ENCODE measurements around the gene UAP1.
A peak's percentile ranks its signal among the peaks of the same experiment; 100 is the strongest.

Gene UAP1

DNA sequence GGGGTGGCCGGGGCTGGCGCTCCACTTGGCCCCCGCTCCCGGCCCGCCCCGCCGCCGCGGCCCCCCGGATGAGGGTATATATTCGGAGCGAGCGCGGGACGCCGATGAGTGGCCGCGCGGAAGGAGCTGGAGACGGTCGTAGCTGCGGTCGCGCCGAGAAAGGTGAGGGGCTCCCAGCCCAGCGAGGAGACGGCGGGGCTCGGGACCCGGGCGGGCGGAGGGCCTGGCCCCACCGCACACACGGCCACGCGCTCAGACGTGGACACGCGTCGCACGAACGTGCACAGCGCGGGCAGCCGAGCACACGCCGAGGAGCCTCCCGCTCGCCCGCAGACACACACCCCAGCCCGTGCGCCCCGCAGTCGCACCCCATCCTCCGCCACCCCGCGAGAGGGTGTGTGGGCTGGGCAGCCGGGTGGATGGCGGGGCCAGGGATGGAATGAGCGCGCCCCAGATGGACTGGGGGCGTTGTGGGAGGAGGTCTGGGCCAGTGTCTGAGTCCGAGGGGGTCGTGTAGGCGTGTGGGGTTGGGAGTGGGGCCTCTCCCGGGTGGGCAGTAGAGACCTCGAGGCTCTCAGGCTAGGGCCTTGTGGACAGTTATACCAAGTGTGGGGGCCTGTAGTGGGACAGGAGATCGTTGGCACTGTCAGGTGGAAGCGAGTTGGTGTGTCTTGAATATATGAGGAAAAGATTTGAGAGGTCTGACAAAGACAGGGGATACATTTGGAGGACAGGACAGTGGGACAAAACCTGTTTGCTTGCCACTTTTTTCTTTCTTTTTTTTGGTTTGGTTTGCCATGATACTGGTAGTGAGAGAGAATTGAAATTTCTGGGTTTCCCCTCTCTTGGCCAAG is at the start of gene UAP1:
TSS of gene UAP1 (plus strand) at position 107 of the 854 bp plus-strand sequence. CDS start 4,347 bp downstream, outside the sequence.
- DNase-seq = peak; percentile 65

DNA sequence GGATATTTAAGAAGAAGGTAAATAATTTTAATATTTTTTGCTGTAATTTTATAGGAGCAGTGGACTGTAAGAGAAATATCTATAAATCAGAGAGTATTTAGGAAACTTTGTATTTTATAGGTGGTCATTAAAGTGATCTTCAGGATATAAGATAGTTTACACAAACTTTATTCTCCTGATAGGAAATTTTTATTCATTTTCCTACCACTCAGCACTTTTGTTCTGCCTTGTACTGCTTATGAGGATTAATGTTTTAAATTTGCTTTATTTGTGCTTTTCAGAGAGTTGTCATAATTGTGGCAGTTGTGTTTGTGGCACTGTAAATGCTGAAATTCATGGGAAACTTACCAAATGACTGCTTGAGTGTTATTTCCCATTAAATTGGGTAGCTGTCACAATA is 34.2 kb upstream of the UAP1 start:
- no peak for DNase-seq

DNA sequence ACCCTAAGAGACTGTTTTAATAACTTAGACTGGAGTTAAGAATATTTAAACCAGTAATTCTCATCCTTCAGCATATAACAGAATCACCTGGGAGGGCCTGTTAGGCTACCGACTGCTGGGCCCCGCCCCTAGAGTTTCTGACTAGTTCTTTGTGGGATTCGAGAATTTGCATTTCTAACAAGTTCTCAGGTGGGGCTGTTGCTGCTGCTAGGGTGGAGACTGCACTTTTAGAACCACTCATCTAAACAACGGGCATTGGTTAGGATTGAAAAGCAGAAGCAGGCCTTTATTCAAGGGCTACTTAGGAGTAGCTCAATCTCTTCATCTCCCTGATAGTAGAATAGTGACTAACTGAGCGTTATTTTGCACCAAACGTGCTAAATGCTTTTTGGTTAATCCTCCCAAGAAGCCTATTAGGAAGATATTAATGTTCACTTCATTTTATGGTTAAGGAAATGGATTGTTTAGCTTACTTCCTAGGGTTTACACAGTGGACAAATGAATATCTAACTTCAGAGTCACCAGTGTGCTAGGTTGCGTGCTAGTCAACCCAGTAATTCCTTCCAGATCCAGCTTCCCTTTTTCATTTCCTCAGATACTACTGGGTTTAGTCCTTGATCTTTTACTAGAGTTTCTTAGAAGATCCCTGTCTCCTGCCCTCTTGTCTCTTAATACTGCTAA is 31.1 kb upstream of the UAP1 start:
- DNase-seq = no peak

DNA sequence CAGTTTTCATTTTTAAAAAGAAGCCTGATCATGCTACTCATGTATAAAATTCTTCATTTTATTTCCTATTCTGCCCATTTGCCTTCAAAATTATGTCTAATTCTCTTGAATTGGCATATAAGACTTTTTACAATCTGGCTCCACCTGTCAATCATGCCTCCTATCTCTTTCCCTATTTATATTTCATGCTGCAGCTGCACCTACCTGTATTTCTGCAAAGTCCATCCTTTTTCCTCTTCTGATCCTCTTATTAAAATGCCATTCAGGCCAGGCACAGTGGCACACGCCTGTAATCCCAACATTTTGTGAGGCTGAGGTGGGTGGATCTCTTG is 30.6 kb upstream of the UAP1 start:
- DNase-seq = no peak

DNA sequence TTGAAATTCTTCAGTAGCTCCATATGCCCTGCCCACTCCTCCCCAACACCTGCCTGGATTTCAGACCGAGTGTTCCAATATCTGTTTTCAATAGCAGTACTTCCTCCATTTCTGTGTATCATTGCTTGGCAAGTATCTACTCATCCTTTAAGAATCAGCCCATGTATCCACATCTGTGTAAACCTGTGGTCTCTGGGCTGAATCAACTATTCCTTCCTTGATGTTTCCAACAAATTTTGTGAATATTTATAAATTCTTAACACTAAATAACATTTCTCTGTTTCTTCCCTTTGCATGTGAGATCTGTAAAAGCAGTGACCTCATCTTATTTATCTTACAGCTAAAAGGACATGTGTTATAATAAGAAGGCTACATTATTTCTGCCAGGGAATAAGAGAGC is 26.0 kb upstream of the UAP1 start:
- DNase-seq = no peak

DNA sequence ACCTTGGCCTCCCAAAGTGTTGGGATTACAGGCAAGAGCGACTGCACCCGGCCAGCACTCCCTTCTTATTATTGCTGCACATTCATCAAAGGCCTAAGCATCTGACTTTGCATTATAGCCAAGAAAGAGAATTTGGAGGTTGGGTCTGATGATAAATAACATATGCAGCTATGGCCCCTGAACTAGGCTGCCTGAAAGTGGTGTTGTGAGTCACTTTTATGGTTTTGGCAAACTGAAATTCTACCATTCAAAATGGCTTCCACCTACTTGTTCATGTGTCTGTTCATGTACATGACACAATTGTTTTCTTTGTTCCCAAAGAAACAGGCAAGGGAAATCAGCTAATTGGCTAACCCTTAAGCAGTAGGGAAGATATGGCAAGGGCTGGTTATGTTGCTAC is 25.0 kb upstream of the UAP1 start:
- DNase-seq = no peak

DNA sequence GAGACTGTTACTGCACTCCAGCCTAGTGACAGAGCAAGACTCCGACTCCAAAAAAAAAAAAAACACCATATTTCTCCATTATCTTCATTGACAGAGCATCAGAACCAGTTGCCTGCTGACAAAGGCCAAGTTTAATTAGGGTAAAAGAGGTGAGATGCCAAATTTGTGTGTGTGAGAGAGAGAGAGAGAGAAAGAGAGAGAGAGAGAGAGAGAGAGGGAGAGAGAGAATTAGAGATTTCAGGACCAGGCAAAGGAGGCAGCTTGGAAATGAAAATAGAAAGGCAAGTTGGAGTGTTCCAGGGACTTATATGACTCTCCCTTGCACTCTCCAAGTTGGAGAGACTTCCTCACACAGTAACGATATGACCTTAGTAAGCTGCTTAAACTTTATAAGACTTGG is 24.3 kb upstream of the UAP1 start:
- no peak for DNase-seq

DNA sequence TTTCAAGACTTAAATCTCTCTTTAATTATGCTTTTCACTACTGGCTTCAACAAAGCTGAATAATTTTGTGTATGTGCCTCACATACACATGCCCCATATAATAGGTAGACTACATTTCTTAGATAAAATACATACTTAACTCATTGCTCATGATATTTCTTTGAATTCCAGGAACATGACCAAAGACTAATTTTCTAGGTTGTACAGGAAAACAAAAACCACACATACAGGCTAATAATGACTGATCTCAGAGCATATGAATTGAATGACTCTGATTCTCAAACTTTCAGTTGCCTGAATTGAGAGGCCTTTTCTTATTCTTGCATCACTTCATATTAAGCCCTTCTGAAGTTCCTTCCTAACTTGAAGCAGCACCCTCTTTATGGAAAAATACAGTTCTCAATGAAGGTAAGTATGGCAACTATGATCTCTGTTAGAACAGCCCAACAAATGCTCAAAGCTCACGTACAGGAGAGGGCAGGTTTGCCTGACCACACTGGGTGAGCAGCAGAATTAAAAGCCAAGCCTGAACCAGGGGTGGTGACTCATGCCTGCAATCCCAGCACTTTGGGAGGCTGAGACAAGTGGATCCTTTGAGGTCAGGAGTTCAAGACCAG is 22.6 kb upstream of the UAP1 start:
- no peak for DNase-seq

DNA sequence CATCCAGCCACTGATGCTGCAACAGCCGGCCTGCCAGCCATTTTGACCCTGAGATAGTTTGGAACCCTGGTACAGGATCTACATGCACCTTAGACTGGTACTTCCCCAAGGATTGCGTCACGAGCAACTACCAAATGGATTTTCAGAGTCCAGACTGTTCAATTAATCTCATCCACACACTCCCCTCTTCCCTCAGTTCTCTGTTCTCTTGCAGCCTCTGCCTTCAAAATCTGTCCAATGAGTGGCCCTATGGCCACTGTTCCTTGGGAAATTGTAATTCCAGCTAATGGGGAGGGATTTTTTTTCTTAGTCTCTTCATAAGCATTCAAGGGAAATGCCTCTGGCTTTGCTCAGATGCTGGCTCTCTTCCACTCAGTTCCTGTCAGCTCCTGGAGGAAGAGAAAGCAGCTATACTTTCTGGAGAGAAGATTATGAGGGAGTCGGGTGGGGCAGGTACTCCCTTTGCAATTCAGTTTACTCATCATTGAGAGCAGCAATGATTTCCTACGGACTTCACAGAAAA is 19.8 kb upstream of the UAP1 start:
- peak; percentile 83 for DNase-seq

DNA sequence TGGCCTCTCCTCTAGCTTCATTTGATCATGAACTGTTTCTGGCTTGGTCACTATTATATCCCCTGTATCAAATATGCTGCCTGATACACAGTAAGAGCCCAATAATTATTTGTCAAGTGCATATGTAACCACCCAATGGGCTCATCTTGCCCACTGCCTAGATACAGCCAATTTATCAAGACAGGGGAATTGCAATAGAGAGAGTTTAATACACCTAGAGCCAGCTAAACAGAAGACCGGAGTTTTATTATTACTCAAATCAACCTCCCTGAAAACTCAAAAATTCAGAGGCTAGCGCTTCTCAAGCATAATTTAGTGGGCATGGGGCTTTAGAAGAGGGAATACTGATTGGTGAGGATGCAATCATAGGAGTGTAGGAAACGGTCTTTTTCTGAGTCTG is 18.3 kb upstream of the UAP1 start:
- DNase-seq = no peak

DNA sequence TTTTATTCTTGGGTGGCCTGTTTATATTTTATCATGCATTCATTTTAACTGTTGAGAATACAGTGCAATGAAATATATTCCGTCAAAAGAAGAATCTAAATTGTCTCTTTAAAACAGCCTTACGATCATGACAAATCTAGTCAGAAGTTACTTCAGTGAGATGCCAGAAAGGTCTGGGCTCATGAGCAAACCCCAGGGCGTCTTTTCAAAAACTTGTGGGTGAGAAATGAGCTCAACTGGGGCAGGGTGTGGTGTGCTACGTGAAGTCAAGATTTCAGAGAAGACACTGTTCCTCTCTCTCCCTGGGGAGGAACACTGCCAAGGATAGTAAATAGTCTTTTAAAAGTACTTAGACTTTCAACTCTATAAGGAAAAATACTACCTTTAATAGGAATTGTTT is 13.4 kb upstream of the UAP1 start:
- peak; percentile 30 for DNase-seq

DNA sequence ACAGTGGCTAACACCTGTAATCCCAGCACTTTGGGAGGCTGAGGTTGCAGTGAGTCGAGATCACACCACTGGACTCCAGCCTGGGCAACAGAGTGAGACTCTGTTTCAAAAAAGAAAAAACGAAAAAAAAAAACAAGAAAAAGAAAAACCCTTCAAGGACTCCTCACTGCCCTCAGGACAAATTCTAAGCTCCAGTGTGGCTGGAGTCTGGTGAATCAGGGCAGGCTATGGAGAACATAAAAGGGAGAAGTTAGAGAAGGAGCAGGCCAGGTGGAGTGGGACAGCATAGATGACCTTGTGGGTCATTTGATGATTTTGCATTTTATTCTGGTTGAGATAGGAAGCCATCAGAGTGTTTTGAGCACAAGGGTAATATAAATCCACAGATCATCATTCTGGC is 12.5 kb upstream of the UAP1 start:
- DNase-seq = no peak

DNA sequence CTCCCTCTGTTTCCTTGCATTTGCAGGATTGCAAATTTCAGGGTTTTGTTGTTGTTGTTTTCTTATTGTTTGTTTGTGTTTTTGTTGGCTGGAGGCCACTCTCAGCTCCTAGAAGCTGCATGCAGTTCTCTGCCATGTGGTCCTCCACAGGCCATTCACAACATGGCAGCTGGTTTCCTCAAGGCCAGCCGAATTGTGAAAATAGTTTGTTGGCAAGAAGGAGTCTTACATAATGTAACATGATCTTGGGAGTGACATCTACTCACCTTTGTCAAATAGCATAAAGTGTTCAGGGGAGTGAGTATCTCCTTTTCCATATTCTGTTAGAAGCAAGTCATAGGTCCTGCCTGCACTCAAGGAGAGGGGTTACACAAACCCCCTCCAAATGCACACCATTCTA is 10.6 kb upstream of the UAP1 start:
- DNase-seq = no peak

DNA sequence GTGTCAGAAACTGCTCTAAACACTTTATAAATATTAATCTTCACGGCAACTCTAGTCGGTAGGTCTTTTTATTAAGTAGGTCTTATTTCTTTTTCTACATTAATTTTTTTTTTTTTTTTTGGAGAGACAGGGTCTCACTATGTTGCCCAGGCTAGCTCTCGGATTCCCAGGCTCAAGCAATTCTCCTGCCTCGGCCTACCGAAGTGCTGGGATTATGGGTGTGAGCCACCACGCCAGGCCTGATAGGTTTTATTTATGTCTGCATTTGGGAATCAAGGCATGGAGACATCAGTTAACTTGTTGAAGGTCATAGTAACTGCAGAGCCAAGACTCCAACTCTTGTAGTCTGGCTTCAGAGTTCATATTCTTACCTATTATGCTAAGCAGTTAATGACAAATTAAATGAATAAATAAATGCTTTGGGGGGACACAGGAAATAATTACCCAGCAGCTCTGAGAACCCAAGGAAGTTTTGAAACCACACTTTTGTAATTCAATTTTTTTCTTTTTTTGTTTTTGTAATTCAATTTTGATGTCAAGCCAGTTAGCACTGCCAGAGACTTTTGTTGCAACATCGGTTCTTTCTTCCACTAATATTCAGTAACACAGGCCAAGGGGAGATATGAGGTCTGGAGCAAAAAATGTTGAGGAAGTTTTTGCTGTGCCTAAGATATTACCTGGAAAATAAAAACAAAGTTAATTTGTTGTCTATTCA is 9.4 kb upstream of the UAP1 start:
- no peak for DNase-seq

DNA sequence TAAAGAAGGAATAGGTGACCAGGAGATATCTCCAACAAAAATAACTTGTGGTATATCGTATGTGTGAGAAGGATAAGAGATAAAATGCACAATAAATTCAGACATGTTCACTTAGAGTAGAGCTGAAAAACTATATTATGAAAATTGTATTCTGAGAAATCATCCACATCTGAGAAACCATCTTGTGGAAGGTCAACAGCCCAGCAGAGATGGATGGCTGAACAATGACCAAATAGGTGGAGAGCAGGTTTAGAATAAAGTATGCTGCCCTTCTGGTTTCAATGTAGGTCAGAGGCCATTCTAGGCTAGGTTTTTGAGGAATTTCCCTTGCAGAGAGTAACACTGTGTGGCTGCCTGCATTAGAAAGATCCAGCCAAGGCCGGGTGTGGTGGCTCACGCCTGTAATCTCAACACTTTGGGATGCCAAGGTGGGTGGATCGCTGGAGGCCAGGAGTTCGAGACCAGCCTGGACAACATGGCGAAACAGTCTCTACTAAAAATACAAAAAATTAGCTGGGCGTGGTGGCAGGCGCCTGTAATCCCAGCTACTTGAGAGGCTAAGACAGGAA is 8.8 kb upstream of the UAP1 start:
- no peak for DNase-seq

DNA sequence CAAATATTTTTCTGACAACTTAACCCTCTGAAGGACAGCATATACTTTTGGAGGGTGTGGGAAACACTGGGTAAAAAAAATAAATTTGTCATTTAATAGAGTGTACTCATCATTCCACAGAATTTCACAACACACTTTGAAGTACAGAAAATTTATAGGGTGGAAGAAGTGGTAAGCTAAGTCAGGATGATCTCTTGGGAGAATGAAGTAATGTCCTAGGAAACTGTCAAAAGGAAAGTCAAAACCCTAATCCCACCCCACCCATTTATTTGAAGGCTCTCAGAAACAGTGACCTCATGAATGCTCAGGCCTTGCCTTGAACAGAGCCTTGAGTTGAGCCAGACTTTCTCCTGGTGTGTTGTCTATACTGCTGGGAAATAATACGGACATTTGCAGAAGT is 7.3 kb upstream of the UAP1 start:
- no peak for DNase-seq

DNA sequence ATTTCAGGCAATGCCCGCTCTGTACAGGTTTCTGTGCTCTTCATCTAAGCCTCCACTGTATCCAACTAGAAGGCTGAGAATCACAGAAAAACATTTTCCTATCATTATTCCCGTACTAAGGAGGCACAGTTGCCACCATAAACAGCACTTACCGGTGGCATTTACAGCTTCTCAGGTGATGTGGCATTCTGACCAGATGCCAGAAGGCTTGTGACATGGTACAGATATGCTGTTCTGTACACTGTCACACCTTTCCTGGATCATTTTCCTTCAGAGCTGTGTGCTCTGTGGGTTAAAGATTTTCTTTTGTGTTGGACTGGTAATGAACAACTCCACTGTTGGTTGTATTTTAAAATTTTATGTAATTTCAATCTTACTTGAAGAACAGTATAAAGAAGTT is 4.0 kb upstream of the UAP1 start:
- no peak for DNase-seq

DNA sequence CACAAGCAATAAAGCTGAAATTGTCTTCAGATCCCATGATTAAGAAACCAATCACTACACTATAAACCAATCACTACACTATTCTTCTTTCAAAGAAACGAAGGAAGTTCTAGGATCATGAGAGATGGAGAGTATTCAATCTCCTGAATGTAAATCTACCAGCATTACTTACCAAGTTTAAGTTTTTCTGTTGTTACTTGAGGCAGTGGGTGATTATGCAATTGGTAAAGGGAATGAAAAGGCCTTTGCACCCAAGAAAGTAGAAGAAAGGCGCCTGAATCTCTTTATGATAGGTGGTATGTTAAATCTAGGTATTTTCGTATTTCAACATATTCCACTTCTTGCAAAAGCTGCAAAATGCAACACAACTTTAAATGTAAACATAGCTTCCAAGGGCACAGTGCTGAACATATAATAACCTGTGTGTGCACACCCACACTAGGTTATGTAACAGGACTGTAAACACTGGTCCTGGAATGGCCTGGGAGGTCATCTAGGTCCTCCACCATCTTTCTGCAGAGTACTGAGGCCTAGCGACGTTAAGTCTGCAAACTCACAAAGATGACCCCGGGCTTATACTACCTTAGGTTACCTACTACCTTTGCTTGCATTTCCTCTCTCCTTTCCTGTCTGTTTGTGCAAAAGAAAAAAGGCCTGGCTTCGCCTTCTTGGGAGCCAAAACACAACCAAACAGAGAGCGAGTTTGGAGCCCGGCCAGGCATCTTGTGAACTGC is 1.1 kb upstream of the UAP1 start:
- DNase-seq = no peak

DNA sequence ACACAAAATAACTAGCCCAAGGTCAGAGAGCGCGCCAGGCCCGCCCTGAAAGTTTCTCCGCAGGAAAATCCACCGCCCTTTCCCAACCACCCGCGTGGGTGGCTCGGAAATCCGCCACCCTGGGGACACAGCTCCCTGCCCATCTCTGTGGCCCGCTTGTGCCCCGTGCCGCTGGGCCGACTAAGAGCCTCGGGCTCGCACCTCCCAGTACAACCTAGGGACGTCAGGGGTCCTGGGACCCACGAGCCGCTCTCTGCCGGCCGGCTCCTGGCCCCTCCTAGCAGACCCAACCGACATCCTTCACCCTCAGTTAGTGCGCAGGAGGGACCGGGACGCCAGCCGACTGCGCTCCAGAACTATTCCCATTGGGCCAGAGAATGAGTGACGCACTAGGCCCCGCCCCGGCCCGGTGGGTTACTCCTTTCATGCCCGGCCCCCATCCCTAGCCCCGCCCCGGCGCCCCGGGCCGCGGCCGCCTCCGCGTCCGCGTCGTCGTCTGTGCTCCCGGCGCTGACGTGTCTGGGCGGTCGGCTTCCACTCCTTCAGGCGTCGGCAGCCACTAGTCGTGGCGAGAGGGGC is 396 bp upstream of the UAP1 start:
- peak; percentile 99 for DNase-seq

DNA sequence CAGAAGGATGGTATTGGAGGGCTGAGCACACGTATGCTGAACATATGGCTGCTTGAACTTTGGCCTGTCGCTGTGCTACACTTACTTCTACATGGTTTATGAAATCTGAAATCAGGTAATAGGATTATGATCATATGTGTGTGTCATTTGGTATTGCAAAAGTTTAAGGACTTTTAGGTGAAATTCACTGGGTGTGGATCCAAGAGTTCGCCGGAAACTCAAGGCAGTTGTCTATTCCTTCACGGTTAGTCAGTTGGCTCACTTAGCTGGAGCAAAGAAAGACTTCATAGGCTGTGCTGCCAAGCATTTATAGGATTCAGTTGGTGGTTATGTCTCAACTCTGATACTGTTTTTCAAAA is 927 bp downstream of the UAP1 start:
- peak; percentile 32 for DNase-seq

DNA sequence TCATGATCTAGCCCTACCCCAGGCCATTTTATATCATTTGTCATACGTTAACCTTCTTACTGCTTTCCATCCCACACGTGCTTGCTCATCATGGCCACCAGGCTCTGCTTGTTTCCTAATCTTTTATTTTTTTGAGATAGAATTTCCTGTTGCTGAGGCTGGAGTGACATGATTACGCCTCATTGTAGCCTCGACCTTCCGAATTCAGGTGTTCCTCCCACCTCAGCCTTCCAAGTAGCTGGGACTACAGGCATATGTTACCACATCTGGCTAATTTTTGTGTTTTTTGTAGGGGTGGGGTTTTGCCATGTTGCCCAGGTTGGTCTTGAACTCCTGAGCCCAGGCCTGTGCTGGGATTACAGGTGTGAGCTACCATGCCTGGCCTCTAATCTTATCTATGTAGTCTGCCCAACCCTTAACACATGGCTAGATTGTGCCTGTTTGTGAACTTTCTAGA is 3.3 kb downstream of the UAP1 start:
- no peak for DNase-seq

DNA sequence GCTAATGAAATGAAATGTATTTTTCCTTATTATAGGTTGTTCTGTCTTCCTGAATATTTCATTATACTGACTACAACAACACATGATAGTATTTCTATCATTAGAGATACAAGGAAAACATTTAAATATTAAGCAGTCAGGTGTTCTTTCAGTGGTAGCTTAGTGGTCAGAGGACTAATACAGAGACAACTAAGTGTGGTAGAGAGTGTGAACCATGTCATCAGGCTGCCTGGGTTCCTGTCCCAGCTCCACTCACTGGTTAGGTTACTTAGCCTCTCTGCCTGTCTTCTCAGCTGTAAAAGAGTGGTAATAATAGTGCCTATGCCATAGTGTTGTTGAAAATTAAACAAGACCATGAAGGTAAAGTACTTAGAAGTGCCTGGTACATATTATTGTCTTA is 3.9 kb downstream of the UAP1 start:
- DNase-seq = no peak
